H9 (cell line): ENCODE data around the gene RBBP7. TPM values are rescaled to one million over a fixed set of nuclear protein-coding genes. Genes with fewer than 3 reads are reported as not detected.

ENCODE experiments used
- DNase-seq: peaks from one replicate; pipeline ENCODE4 v3.0.0-alpha.2; 2017
- H2AFZ ChIP-seq: one replicate; pipeline ENCODE4 v1.6.1; 2013; ENCODE audit warnings: mild to moderate bottlenecking, low read length, control low read depth, moderate library complexity
- H2AK5ac ChIP-seq: 2 replicates; pipeline ENCODE4 v1.6.1; 2013; ENCODE audit warnings: low read length, control low read depth, mixed read lengths; ENCODE audit not compliant: insufficient read length
- H2BK120ac ChIP-seq: one replicate; pipeline ENCODE4 v1.6.1; 2013; ENCODE audit warnings: low read depth, mild to moderate bottlenecking, low read length, control low read depth, inconsistent platforms; ENCODE audit not compliant: poor library complexity, severe bottlenecking
- H2BK12ac ChIP-seq: 2 replicates; pipeline ENCODE4 v1.6.1; 2013; ENCODE audit warnings: low read length, control low read depth, mixed read lengths, low read depth; ENCODE audit not compliant: insufficient read length
- H2BK15ac ChIP-seq: 2 replicates; pipeline ENCODE4 v1.6.1; 2013; ENCODE audit warnings: low read depth, low read length, control low read depth
- H2BK20ac ChIP-seq: one replicate; pipeline ENCODE4 v1.6.1; 2013; ENCODE audit warnings: low read depth, mild to moderate bottlenecking, low read length, control low read depth, inconsistent platforms; ENCODE audit not compliant: poor library complexity, severe bottlenecking
- H2BK5ac ChIP-seq: 2 replicates; pipeline ENCODE4 v1.6.1; 2013; ENCODE audit warnings: low read length, control low read depth, mixed read lengths; ENCODE audit not compliant: insufficient read length
- H3K14ac ChIP-seq: 2 replicates; pipeline ENCODE4 v1.6.1; 2013; ENCODE audit warnings: low read length, control low read depth; ENCODE audit not compliant: insufficient read depth
- H3K18ac ChIP-seq: 2 replicates; pipeline ENCODE4 v1.6.1; 2013; ENCODE audit warnings: low read depth, mild to moderate bottlenecking, mixed read lengths, low read length, control low read depth; ENCODE audit not compliant: insufficient read length
- H3K23ac ChIP-seq: 2 replicates; pipeline ENCODE4 v1.6.1; 2013; ENCODE audit warnings: low read length, control low read depth, mixed read lengths, low read depth; ENCODE audit not compliant: insufficient read length
- H3K23me2 ChIP-seq: 2 replicates; pipeline ENCODE4 v1.6.1; 2013; ENCODE audit warnings: low read depth, mild to moderate bottlenecking, mixed read lengths, low read length, control low read depth; ENCODE audit not compliant: insufficient read length, poor library complexity, severe bottlenecking
- H3K27ac ChIP-seq: 2 replicates; pipeline ENCODE4 v1.5.1; 2013; ENCODE audit warnings: low read length, control low read depth, mixed read lengths, low read depth; ENCODE audit not compliant: insufficient read length
- H3K27me3 ChIP-seq: 2 replicates; pipeline ENCODE4 v1.6.1; 2013; ENCODE audit warnings: low read length, control low read depth, inconsistent platforms; ENCODE audit not compliant: insufficient read depth
- H3K4ac ChIP-seq: 2 replicates; pipeline ENCODE4 v1.6.1; 2013; ENCODE audit warnings: low read depth, mild to moderate bottlenecking, control low read depth, inconsistent platforms, low read length, moderate library complexity
- H3K4me1 ChIP-seq: 2 replicates; pipeline ENCODE4 v1.6.1; 2013; ENCODE audit warnings: low read length, control low read depth, inconsistent platforms; ENCODE audit not compliant: insufficient read depth
- H3K4me2 ChIP-seq: 2 replicates; pipeline ENCODE4 v1.6.1; 2013; ENCODE audit warnings: low read length, control low read depth, mixed read lengths; ENCODE audit not compliant: insufficient read length, insufficient read depth
- H3K56ac ChIP-seq: 2 replicates; pipeline ENCODE4 v1.6.1; 2013; ENCODE audit warnings: low read depth, mild to moderate bottlenecking, mixed read lengths, low read length, control low read depth; ENCODE audit not compliant: insufficient read length
- H3K79me1 ChIP-seq: 2 replicates; pipeline ENCODE4 v1.6.1; 2013; ENCODE audit warnings: low read depth, mild to moderate bottlenecking, moderate library complexity, low read length, control low read depth, inconsistent platforms; ENCODE audit not compliant: insufficient read depth, poor library complexity, severe bottlenecking
- H3K79me2 ChIP-seq: 2 replicates; pipeline ENCODE4 v1.6.1; 2013; ENCODE audit warnings: low read length, control low read depth, inconsistent platforms; ENCODE audit not compliant: insufficient read depth
- H3K9ac ChIP-seq: 2 replicates; pipeline ENCODE4 v1.6.1; 2013; ENCODE audit warnings: low read length, control low read depth, mixed read lengths; ENCODE audit not compliant: insufficient read length; ENCODE audit errors: extremely low read depth
- H3K9me3 ChIP-seq: one replicate; pipeline ENCODE4 v1.6.1; 2013; ENCODE audit warnings: low read depth, low read length, inconsistent platforms; ENCODE audit not compliant: control insufficient read depth
- H3T11ph ChIP-seq: one replicate; pipeline ENCODE4 v1.6.1; 2013; ENCODE audit warnings: mild to moderate bottlenecking, low read length, control low read depth, inconsistent platforms
- H4K20me1 ChIP-seq: one replicate; pipeline ENCODE4 v1.6.1; 2013; ENCODE audit not compliant: control insufficient read depth, insufficient read length, insufficient read depth
- H4K5ac ChIP-seq: 2 replicates; pipeline ENCODE4 v1.6.1; 2013; ENCODE audit warnings: low read depth, mild to moderate bottlenecking, mixed read lengths, low read length, control low read depth; ENCODE audit not compliant: insufficient read length
- H4K8ac ChIP-seq: replicated peaks from 2 replicates; pipeline ENCODE4 v1.6.1; 2013; ENCODE audit warnings: low read length, control low read depth, mixed read lengths, low read depth; ENCODE audit not compliant: insufficient read length
- H4K91ac ChIP-seq: 2 replicates; pipeline ENCODE4 v1.6.1; 2013; ENCODE audit warnings: low read depth, mild to moderate bottlenecking, moderate library complexity, mixed read lengths, low read length, control low read depth; ENCODE audit not compliant: insufficient read length
- H3K27ac Mint-ChIP-seq, 3 experiments: 2 replicates in 2 of 3; 3 replicates in 1 of 3; pipeline ENCODE4 v1.8.0; 2020 to 2021; ENCODE audit warnings: mixed read lengths in 3 of 3, mild to moderate bottlenecking in 1 of 3, moderate library complexity in 1 of 3
- H3K27me3 Mint-ChIP-seq: 2 replicates; pipeline ENCODE4 v1.8.0; 2021; ENCODE audit warnings: low read depth, mild to moderate bottlenecking, moderate library complexity, mixed read lengths
- H3K36me3 Mint-ChIP-seq, 3 experiments: 2 replicates in 2 of 3; 3 replicates in 1 of 3; pipeline ENCODE4 v1.8.0; 2020 to 2021; ENCODE audit warnings: low read depth in 3 of 3, mixed read lengths in 3 of 3; ENCODE audit not compliant: insufficient read depth in 1 of 3
- H3K4me1 Mint-ChIP-seq, 2 experiments: 2 replicates each; pipeline ENCODE4 v1.8.0; 2020; ENCODE audit warnings: mixed read lengths in 2 of 2
- H3K4me3 Mint-ChIP-seq, 2 experiments: 2 replicates in 1 of 2; 3 replicates in 1 of 2; pipeline ENCODE4 v1.8.0; 2020 to 2021; ENCODE audit warnings: mild to moderate bottlenecking in 2 of 2, mixed read lengths in 2 of 2, moderate library complexity in 1 of 2
- H3K9me3 Mint-ChIP-seq, 2 experiments: 2 replicates in 1 of 2; 3 replicates in 1 of 2; pipeline ENCODE4 v1.8.0; 2020; ENCODE audit warnings: mild to moderate bottlenecking in 2 of 2, mixed read lengths in 2 of 2, moderate library complexity in 1 of 2
- WGBS: extraction: QIAGEN DNeasy Blood & Tissue Kit; methylation state at CpG from one replicate; pipeline ENCODE4 v1.1.7; 2013; ENCODE audit warnings: missing lambda C conversion rate, low lambda C conversion rate, mixed read lengths; ENCODE audit not compliant: insufficient read length; ENCODE audit errors: extremely low coverage; 5-methylcytosine and 5-hydroxymethylcytosine counted together
- total RNA-seq: library from RNA; stranded (reverse); gene quantifications from 2 replicates; pipeline ENCODE4 v1.2.1, GENCODE V29; 2021
- TF ChIP-seq, protein P1 (sequence below): fragments of 200-600 bp; sonication (generic); conservative IDR thresholded peaks from 3 replicates; pipeline ENCODE4 v1.8.0; 2021; ENCODE audit warnings: antibody characterized with exemption, mild to moderate bottlenecking

Gene RBBP7
- total RNA-seq, 1 experiment from 2014 or later, result 249 TPM

DNA sequence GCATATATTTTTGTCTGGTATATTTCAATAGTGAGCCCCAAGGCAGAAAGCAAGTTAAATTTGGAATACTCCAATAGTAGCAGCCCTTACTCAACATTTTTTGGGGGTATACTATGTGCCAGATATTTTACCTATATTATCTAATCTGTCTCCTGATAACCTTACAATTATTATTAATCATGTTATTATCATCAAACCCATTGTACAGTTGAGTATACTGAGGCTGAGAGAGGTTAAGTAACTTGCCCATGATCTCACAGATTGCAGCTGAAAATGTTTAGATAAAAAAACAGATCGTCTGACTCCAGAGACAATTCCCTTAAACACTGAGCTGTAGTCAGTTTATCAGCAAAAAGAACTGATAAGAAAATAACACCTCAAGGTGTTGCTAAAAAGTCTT lies 6.5 kb upstream of the RBBP7 start:
- TF ChIP-seq, protein P1, sequence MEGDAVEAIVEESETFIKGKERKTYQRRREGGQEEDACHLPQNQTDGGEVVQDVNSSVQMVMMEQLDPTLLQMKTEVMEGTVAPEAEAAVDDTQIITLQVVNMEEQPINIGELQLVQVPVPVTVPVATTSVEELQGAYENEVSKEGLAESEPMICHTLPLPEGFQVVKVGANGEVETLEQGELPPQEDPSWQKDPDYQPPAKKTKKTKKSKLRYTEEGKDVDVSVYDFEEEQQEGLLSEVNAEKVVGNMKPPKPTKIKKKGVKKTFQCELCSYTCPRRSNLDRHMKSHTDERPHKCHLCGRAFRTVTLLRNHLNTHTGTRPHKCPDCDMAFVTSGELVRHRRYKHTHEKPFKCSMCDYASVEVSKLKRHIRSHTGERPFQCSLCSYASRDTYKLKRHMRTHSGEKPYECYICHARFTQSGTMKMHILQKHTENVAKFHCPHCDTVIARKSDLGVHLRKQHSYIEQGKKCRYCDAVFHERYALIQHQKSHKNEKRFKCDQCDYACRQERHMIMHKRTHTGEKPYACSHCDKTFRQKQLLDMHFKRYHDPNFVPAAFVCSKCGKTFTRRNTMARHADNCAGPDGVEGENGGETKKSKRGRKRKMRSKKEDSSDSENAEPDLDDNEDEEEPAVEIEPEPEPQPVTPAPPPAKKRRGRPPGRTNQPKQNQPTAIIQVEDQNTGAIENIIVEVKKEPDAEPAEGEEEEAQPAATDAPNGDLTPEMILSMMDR, result no peak
- Histone ChIP-seq H4K8ac (no peak overlapping the region), H3T11ph (no peak overlapping the region), H2BK15ac (no peak overlapping the region), H3K9ac (no peak overlapping the region), H2BK12ac (no peak overlapping the region), H3K14ac (no peak overlapping the region), H2AFZ (no peak overlapping the region), H3K4me1 (no peaks in the 10 kb centered on the region), H2BK20ac (no peak overlapping the region), H3K9me3 (no peaks in the 10 kb centered on the region), H3K18ac (no peak overlapping the region), H3K4me2 (no peak overlapping the region), H4K20me1 (no peaks in the 10 kb centered on the region), H3K27me3 (no peaks in the 10 kb centered on the region), H3K79me1 (no peaks in the 10 kb centered on the region), H3K23ac (no peak overlapping the region), H2AK5ac (no peak overlapping the region), H3K23me2 (peaks cover 2% of the 10 kb centered on the region), H3K4ac (no peak overlapping the region), H4K91ac (no peak overlapping the region), H3K79me2 (no peaks in the 10 kb centered on the region), H3K56ac (no peak overlapping the region), H2BK5ac (no peak overlapping the region), H3K27ac (no peak overlapping the region), H2BK120ac (no peak overlapping the region), H4K5ac (no peak overlapping the region)
- WGBS, result no CpG with 5 or more reads among the region's 1 CpG
- Mint-ChIP-seq H3K4me1 (peaks cover 12 to 16% of the 10 kb centered on the region in 2 experiments), H3K27ac (no peak overlapping the region), H3K4me3 (no peak overlapping the region), H3K27me3 (peaks cover 45% of the 10 kb centered on the region), H3K36me3 (no peaks in the 10 kb centered on the region), H3K9me3 (no peaks in the 10 kb centered on the region)
- no peak for DNase-seq
